Caco-2 (cell line): ENCODE data around the gene MBD5. TPM values are rescaled to one million over a fixed set of nuclear protein-coding genes. Genes with fewer than 3 reads are reported as not detected.
"Not testable (repeated sequence)": the region's sequence is repeated elsewhere in the genome, so short reads cannot be mapped to it uniquely, and the experiment has no call there.

ENCODE experiments used
- BruUV-seq: library from RNA; stranded (reverse); fragments of 400-500 nt; replicated peaks from 2 replicates; lab custom pipeline; 2021; lab: Mats Ljungman, UMichigan
- CTCF ChIA-PET: fragments of 300-600 bp; sonication (Branson Sonifier 250); formaldehyde crosslinking; loops from one replicate; lab custom pipeline; 2022; ENCODE audit warnings: antibody characterized with exemption; lab: Charles Lee
- POLR2A ChIA-PET: fragments of 300-600 bp; sonication (Branson Sonifier 250); formaldehyde crosslinking; loops from one replicate; lab custom pipeline; 2022; ENCODE audit warnings: antibody characterized with exemption; lab: Charles Lee
- DNase-seq, 2 experiments: peaks; one replicate each; pipeline versions ENCODE4 v3.0.0 to v3.0.0-alpha.2; 2020 to 2022
- H3K27me3 ChIP-seq: replicated peaks from 2 replicates; pipeline ENCODE4 v1.6.0; 2011; ENCODE audit warnings: low read length; ENCODE audit not compliant: control insufficient read depth, insufficient read depth
- H3K36me3 ChIP-seq: 2 replicates; pipeline ENCODE4 v1.5.1; 2011; ENCODE audit warnings: low read length; ENCODE audit not compliant: control insufficient read depth, insufficient read depth
- H3K4me1 ChIP-seq: fragments of 250-450 bp; sonication (Bioruptor Pico); 2 replicates; pipeline ENCODE4 v1.5.1; 2020; ENCODE audit warnings: mild to moderate bottlenecking
- H3K4me3 ChIP-seq: 2 replicates; pipeline ENCODE4 v1.5.1; 2011; ENCODE audit warnings: low read depth, mild to moderate bottlenecking, control low read depth, low read length
- H3K9me3 ChIP-seq: fragments of 250-450 bp; sonication (Bioruptor Pico); 2 replicates; pipeline ENCODE4 v1.5.1; 2020; ENCODE audit warnings: mild to moderate bottlenecking, moderate library complexity
- H3K27ac Mint-ChIP-seq: one replicate; pipeline ENCODE4 v1.8.0; 2022; ENCODE audit warnings: mixed read lengths; ENCODE audit not compliant: unreplicated experiment
- H3K27me3 Mint-ChIP-seq: one replicate; pipeline ENCODE4 v1.8.0; 2022; ENCODE audit warnings: mixed read lengths; ENCODE audit not compliant: insufficient read depth, unreplicated experiment
- H3K36me3 Mint-ChIP-seq: one replicate; pipeline ENCODE4 v1.8.0; 2022; ENCODE audit warnings: mild to moderate bottlenecking, mixed read lengths; ENCODE audit not compliant: insufficient read depth, unreplicated experiment
- H3K4me1 Mint-ChIP-seq: one replicate; pipeline ENCODE4 v1.8.0; 2022; ENCODE audit warnings: low read depth, mixed read lengths; ENCODE audit not compliant: unreplicated experiment
- H3K4me3 Mint-ChIP-seq: one replicate; pipeline ENCODE4 v1.8.0; 2022; ENCODE audit warnings: mild to moderate bottlenecking, moderate library complexity, mixed read lengths; ENCODE audit not compliant: unreplicated experiment
- H3K9me3 Mint-ChIP-seq: one replicate; pipeline ENCODE4 v1.8.0; 2022; ENCODE audit warnings: mixed read lengths; ENCODE audit not compliant: unreplicated experiment
- CTCF ChIP-seq, 2 experiments: fragments of 200-600 bp in 1 of 2; IDR thresholded peaks; 1 replicate in 1 of 2; 2 replicates in 1 of 2; pipeline versions ENCODE4 v1.5.1 to v1.8.0; 2011 to 2022; ENCODE audit warnings: antibody characterized with exemption in 1 of 2, control low read depth in 1 of 2, inconsistent platforms in 1 of 2, low read depth in 1 of 2, low read length in 1 of 2, mild to moderate bottlenecking in 1 of 2, moderate library complexity in 1 of 2; ENCODE audit not compliant: insufficient read depth in 1 of 2, severe bottlenecking in 1 of 2, unreplicated experiment in 1 of 2
- intact Hi-C: fragments of 100-400 bp; cut with micrococcal nuclease; formaldehyde crosslinking; loops from one replicate; pipeline ENCODE4 v1.10.0; 2022; ENCODE audit not compliant: unreplicated experiment
- total RNA-seq: library from RNA; stranded (reverse); gene quantifications from 2 replicates; pipeline ENCODE4 v1.2.3, GENCODE V29; 2022

Gene MBD5
- total RNA-seq, 1 experiment from 2014 or later, result 23.7 TPM

- no peaks in the 10 kb centered on the region for H3K27me3 Mint-ChIP-seq
- Histone ChIP-seq H3K9me3 (no peaks in the 10 kb centered on the region), H3K36me3 (no peaks in the 10 kb centered on the region), H3K4me3 (no peak overlapping the region), H3K4me1 (no peaks in the 10 kb centered on the region), H3K27me3 (no peaks in the 10 kb centered on the region)
- no peaks in the 10 kb centered on the region for H3K4me1 Mint-ChIP-seq
- H3K36me3 Mint-ChIP-seq, result no peaks in the 10 kb centered on the region
- no TSS peak for BruUV-seq
- H3K4me3 Mint-ChIP-seq, result no peak overlapping the region
- no peaks in the 10 kb centered on the region for H3K9me3 Mint-ChIP-seq
- intact Hi-C loops, result no loop called here
- DNase-seq, result no peak
- TF ChIP-seq CTCF (IDR thresholded peaks at IDR 0.05; ENCODE audit: insufficient read depth in 1 of 2, low read depth in 1 of 2, low read length in 1 of 2, severe bottlenecking in 1 of 2, unreplicated experiment in 1 of 2), result no peak
- ChIA-PET CTCF (no interaction called here), POLR2A (no interaction called here)
- H3K27ac Mint-ChIP-seq, result no peak overlapping the region
Measured at GRCh38 chr2:147980940-147981528, 39.9 kb upstream of the MBD5 start.

GRCh38 chr2:147989102-147989501 is 31.8 kb upstream of the MBD5 start:
- no peak overlapping the region for H3K4me3 ChIP-seq
- intact Hi-C loops, result loop anchor here (1.0 kb wide), 1 partner anchor 212 kb away; no protein-coding TSS in a partner anchor
- TF ChIP-seq CTCF (IDR thresholded peaks at IDR 0.05; ENCODE audit: insufficient read depth in 1 of 2, low read depth in 1 of 2, low read length in 1 of 2, severe bottlenecking in 1 of 2, unreplicated experiment in 1 of 2), result no peak
- no peak overlapping the region for H3K4me3 Mint-ChIP-seq
- DNase-seq, result no peak
- H3K4me1 Mint-ChIP-seq, result no peaks in the 10 kb centered on the region
- peaks cover 5% of the 10 kb centered on the region for H3K36me3 Mint-ChIP-seq
- H3K9me3 Mint-ChIP-seq, result no peaks in the 10 kb centered on the region
- BruUV-seq, result no TSS peak
- no peaks in the 10 kb centered on the region for H3K27me3 Mint-ChIP-seq
- ChIA-PET CTCF (interaction anchor here (1.3 kb wide), 2 partner anchors 32 to 520 kb away, joined by 5 to 7 read pairs; partner anchors contain the start of genes MBD5 and ORC4), POLR2A (interaction anchor here (1.3 kb wide), 1 partner anchor 31 kb away, joined by 4 read pairs; the partner anchor contains the start of genes MBD5 and ORC4)
- H3K27ac Mint-ChIP-seq, result no peak overlapping the region
- no peaks in the 10 kb centered on the region for H3K27me3 ChIP-seq
- H3K9me3 ChIP-seq, result no peaks in the 10 kb centered on the region
- H3K36me3 ChIP-seq, result no peaks in the 10 kb centered on the region
- 0 out of 2 replicates have a peak, but pooled peaks cover 9% of the 10 kb centered on the region for H3K4me1 ChIP-seq

- Histone ChIP-seq H3K36me3 (no peaks in the 10 kb centered on the region; the same call in 1 of the 2 replicates), H3K27me3 (no peaks in the 10 kb centered on the region), H3K4me1 (0 out of 2 replicates have a peak, but pooled peaks cover 9% of the 10 kb centered on the region), H3K9me3 (no peaks in the 10 kb centered on the region), H3K4me3 (no peak overlapping the region)
- Mint-ChIP-seq H3K4me3 (no peak overlapping the region), H3K27me3 (no peaks in the 10 kb centered on the region), H3K27ac (no peak overlapping the region), H3K9me3 (no peaks in the 10 kb centered on the region), H3K36me3 (peaks cover 5% of the 10 kb centered on the region), H3K4me1 (no peaks in the 10 kb centered on the region)
- peak in 1 of 2 experiments; percentile 24 for DNase-seq
- intact Hi-C loops, result loop anchor here (1.0 kb wide), 3 partner anchors 211 to 1000 kb away; no protein-coding TSS in a partner anchor
- ChIA-PET POLR2A (interaction anchor here (1.3 kb wide), 1 partner anchor 31 kb away, joined by 4 read pairs; the partner anchor contains the start of genes MBD5 and ORC4), CTCF (interaction anchor here (0.7 to 1.3 kb wide), 3 partner anchors 31 to 519 kb away, joined by 3 to 7 read pairs (median 5); partner anchors contain the start of genes MBD5 and ORC4)
- no TSS peak for BruUV-seq
- TF ChIP-seq CTCF (IDR thresholded peaks at IDR 0.05; ENCODE audit: insufficient read depth in 1 of 2, low read depth in 1 of 2, low read length in 1 of 2, severe bottlenecking in 1 of 2, unreplicated experiment in 1 of 2), result peak; percentile 46 to 58
Measured at GRCh38 chr2:147989809-147990403, 31.0 kb upstream of the MBD5 start.

DNA sequence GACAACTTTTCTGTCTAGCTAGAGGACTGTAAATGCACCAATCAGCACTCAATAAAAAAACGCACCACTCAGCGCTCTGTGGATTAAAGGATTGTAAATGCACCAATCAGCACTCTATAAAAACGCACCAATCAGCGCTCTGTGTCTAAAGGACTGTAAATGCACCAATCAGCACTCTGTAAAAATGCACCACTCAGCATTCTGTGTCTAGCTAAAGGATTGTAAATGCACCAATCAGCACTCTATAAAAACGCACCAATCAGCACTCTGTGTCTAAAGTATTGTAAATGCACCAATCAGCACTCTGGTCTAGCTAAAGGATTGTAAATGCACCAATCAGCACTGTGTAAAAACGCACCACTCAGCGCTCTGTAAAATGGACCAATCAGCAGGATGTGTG is 25.9 kb upstream of the MBD5 start:
- H3K4me3 Mint-ChIP-seq, intact Hi-C loops, H3K9me3 ChIP-seq, H3K4me1 ChIP-seq, BruUV-seq, H3K27ac Mint-ChIP-seq, H3K4me1 Mint-ChIP-seq, DNase-seq, H3K4me3 ChIP-seq, H3K27me3 Mint-ChIP-seq, H3K36me3 ChIP-seq, H3K27me3 ChIP-seq, H3K9me3 Mint-ChIP-seq: not testable (repeated sequence)
- POLR2A ChIA-PET, result interaction anchor here (0.6 kb wide), 1 partner anchor 26 kb away, joined by 3 read pairs; the partner anchor contains the start of genes MBD5 and ORC4
- CTCF ChIA-PET, result interaction anchor here (0.6 to 0.7 kb wide), 2 partner anchors 20 to 1065 kb away, joined by 3 to 4 read pairs; no protein-coding TSS in a partner anchor
- peaks cover 10% of the 10 kb centered on the region for H3K36me3 Mint-ChIP-seq
